HG02798 (cell line): ENCODE results near the gene DCN.

Source experiments
- ATAC-seq: cut with Tn5 transposase; IDR thresholded peaks from one replicate; pipeline ENCODE4 v1.9.1; 2021; ENCODE audit warnings: mild to moderate bottlenecking; ENCODE audit not compliant: unreplicated experiment, poor library complexity

The DCN gene

GRCh38 chr12:91140026-91140931 is 42.3 kb downstream of the DCN start:
- no peak for ATAC-seq

- no peak for ATAC-seq
Observed at GRCh38 chr12:91139286-91139685, 43.3 kb downstream of the DCN start.

GRCh38 chr12:91138337-91138920 is 44.2 kb downstream of the DCN start:
- no peak for ATAC-seq

GRCh38 chr12:91133871-91134270 is 48.7 kb downstream of the DCN start:
- ATAC-seq = no peak

GRCh38 chr12:91129662-91130362 is 52.8 kb downstream of the DCN start:
- ATAC-seq = no peak

- ATAC-seq = peak; percentile 53
Observed at GRCh38 chr12:91127751-91128150, 54.9 kb downstream of the DCN start.

- no peak for ATAC-seq
Observed at GRCh38 chr12:91127306-91127705, 55.3 kb downstream of the DCN start.

- ATAC-seq = no peak
Observed at GRCh38 chr12:91126516-91126915, 56.1 kb downstream of the DCN start.

GRCh38 chr12:91123236-91123916 is 59.2 kb downstream of the DCN start:
- no peak for ATAC-seq

- ATAC-seq = no peak
Observed at GRCh38 chr12:91120781-91121180, 61.8 kb downstream of the DCN start.

GRCh38 chr12:91119089-91119488 is 63.5 kb downstream of the DCN start:
- ATAC-seq = no peak

GRCh38 chr12:91113621-91114020 is 69.0 kb downstream of the DCN start:
- no peak for ATAC-seq

GRCh38 chr12:91111366-91112325 is 71.0 kb downstream of the DCN start, which contains the start of gene LUM:
Gene LUM, minus strand, starts transcription at chr12:91111494. Its CDS starts 2,515 bp downstream, at chr12:91108979.
- no peak for ATAC-seq

- no peak for ATAC-seq
Observed at GRCh38 chr12:91110311-91110924, 72.2 kb downstream of the DCN start.

- ATAC-seq = no peak
Observed at GRCh38 chr12:91109581-91110310, 72.9 kb downstream of the DCN start.

- ATAC-seq = peak; percentile 76
Observed at GRCh38 chr12:91109148-91109564, 73.5 kb downstream of the DCN start.

- ATAC-seq = no peak
Observed at GRCh38 chr12:91108196-91108755, 74.3 kb downstream of the DCN start.

GRCh38 chr12:91106283-91106682 is 76.3 kb downstream of the DCN start:
- no peak for ATAC-seq
